Omental fat pad (tissue), 4 donors: ENCODE data around the gene LAMTOR3. TPM values are rescaled to one million over a fixed set of nuclear protein-coding genes. Genes with fewer than 3 reads are reported as not detected.

Source experiments
- ATAC-seq: fragments of 150-250 bp; one replicate; pipeline ENCODE4 v1.9.1; 2016; ENCODE audit warnings: mild to moderate bottlenecking, moderate library complexity; ENCODE audit not compliant: low FRiP score
- DNase-seq: peaks from one replicate; pipeline ENCODE4 v3.0.0-alpha.2; 2019; ENCODE audit warnings: low spot score
- total RNA-seq, 4 donors: library from RNA; depleted of rRNA; stranded (reverse); fragments of >200 nt; gene quantifications; one replicate each; pipeline ENCODE4 v1.1.0, GENCODE V29; 2016
- TF ChIP-seq, protein P1 (sequence below), 3 donors: fragments of 450-650 bp; IDR thresholded peaks; one replicate each; pipeline ENCODE4 v1.5.1; 2016 to 2017; ENCODE audit warnings: antibody characterized with exemption in 3 of 3, mild to moderate bottlenecking in 3 of 3, moderate library complexity in 2 of 3

LAMTOR3 gene
- total RNA-seq, 4 donors from 2014 or later: 41.3 to 48.9 (median 43.6) TPM

DNA sequence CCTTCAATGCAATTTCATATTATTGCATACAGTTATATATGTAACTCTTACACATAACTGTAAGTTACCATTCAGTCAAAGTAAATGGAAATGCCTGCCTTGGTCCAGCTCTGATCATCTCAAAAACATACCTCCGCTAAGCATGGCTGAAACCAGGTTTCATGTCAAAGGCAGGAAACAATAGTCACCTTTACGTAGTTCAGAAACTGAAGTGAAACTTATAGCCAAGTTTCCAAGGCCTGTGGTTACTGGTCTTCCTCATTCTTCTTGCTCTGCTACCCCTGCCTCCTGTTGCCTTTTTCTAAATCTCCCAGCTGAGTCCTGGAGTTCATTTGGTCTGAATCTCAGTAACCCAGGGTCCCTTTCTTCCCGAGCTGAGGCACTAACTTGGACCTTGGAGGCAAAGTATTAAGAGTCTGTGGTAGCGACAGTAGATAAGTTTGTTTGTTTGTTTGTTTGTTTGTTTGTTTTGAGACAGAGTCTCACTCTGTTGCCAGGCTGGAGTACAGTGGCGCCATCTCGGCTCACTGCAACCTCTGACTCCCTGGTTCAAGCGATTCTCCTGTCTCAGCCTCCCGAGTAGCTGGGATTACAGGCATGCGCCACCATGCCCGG, 46.8 kb downstream of the LAMTOR3 start:
- DNase-seq (no peak), ATAC-seq (no peak)
- TF ChIP-seq, protein P1, sequence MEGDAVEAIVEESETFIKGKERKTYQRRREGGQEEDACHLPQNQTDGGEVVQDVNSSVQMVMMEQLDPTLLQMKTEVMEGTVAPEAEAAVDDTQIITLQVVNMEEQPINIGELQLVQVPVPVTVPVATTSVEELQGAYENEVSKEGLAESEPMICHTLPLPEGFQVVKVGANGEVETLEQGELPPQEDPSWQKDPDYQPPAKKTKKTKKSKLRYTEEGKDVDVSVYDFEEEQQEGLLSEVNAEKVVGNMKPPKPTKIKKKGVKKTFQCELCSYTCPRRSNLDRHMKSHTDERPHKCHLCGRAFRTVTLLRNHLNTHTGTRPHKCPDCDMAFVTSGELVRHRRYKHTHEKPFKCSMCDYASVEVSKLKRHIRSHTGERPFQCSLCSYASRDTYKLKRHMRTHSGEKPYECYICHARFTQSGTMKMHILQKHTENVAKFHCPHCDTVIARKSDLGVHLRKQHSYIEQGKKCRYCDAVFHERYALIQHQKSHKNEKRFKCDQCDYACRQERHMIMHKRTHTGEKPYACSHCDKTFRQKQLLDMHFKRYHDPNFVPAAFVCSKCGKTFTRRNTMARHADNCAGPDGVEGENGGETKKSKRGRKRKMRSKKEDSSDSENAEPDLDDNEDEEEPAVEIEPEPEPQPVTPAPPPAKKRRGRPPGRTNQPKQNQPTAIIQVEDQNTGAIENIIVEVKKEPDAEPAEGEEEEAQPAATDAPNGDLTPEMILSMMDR (IDR thresholded peaks at IDR 0.05): no peak

DNA sequence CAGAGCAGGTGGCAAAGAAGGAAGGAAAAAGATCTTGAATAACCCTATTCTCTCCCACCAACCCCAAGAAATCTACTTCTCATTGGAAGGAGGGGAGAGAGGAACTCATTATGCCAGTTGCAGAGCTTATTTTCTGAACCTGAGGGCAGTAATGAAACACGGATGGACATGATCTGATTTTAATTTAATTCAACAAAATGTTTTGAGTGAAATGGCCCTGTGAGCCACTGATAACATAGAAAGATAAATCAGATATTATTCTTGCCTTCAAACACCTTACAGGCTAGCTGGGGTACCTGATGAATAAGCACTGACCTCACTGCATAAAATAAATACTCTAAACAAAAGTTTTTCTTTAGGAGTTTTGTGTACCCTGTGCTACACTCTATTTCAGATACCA, 47.3 kb downstream of the LAMTOR3 start:
- TF ChIP-seq, protein P1 (IDR thresholded peaks at IDR 0.05): no peak
- ATAC-seq (no peak), DNase-seq (no peak)

DNA sequence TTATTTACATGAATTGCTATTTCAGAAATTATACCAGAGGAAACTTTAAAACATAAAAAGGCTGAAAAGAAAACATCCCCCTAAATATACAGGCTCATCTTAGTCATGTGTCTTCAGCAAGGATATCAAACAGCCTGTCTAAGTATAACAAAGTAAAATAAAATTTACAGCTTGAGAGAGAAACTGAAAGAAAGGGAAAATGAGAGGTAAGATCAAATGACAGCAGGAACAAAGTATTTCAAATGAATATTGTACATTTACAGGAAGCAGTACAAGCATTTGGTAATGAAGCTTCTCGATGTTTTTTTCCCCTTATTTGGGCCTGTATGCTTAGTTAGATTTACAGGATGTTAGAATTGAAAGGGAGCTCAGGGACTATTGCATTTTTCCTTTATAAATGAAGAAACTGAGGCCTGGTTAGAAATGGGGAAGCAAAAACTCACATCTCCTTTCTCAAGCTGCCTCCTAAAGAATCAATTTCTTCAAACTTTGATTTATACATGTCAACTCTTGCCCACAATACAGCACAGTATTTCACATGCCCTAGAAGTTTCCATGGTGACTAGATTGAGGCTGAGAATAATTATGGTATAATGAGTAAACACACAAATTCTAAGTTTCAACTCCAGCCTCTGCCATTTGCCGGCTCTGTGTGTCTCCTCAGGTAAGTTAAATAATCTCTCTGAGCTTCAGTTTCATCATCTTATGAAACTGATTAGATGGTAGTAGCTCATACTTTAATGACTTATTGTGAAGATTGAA, 48.3 kb downstream of the LAMTOR3 start:
- no peak for ATAC-seq
- DNase-seq: no peak
- TF ChIP-seq, protein P1 (IDR thresholded peaks at IDR 0.05): no peak

DNA sequence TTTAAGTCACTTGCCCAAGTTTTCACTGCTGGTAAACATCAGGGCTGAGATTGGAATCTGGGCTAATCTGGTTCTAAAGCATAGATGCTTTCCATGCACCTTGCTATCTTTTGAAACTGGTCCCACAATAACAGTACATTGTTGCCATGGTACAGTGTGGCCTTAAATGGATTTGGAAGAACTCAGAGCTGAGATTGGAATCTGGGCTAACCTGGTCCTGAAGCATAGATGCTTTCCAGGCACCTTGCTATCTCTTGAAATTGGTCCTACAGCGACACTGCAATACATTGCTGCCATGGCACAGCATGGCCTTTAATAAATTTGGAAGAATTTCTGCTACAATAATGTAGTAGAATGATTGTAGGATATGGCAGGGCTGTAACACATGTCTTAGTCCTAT, 49.0 kb downstream of the LAMTOR3 start:
- TF ChIP-seq, protein P1 (IDR thresholded peaks at IDR 0.05): no peak
- DNase-seq: no peak
- ATAC-seq: no peak

DNA sequence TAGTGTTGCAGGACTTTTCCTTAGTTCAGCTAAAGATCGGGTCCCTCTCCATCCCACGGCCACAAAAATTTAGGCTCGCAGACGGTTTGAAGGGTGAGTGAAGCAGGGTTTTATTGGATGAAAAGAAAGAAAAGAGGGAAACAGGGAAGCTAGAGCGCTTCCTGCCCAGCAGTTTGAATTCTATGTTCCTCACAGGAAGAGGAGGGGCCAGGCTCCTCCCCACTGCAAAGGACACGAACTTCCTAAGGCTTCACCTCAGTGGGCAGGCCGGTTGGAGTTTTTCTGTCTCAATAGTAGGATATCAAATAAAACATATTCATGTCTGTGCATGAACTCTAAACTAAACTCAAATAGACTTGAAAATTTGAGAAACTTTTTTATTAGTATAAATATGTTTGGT, 50.2 kb downstream of the LAMTOR3 start:
- TF ChIP-seq, protein P1 (IDR thresholded peaks at IDR 0.05): no peak
- no peak for ATAC-seq
- DNase-seq: no peak

DNA sequence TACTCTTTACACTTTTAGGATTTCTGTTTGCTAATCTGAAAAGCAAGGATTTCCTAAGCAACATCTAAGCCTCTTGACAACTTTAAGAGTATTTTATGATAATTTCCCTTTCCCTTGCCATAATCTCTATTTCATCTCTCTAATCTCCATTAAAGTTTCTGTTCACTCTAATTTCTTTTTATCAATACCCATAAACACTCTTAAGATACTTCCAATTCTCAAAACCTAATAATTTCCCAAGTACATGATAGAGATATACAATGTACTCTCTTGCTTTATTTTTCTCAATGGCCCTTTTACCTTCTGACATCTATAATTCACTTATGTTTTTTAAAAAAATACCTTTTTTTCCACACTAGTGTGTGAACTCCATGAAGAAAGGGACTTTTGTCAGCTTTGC, 50.8 kb downstream of the LAMTOR3 start:
- no peak for DNase-seq
- TF ChIP-seq, protein P1 (IDR thresholded peaks at IDR 0.05): no peak
- no peak for ATAC-seq

DNA sequence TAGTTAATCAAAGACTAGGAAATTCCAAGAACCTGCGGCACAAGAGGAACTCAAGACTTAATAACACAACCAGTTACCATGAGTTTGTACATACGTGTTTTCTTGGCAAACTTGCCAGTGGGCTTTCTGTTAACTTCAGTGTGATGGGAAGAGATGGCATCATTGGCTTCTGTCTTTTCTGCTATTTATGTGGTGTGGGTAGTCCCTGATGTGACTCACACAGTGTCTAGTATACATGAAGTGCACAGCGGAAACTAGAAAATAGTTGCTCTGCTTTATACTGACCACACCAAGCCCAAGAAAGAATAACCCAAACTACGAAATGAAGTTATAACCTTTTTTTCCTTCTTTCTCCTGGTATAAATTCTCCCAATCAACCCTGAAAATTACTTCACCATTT, 53.1 kb downstream of the LAMTOR3 start:
- TF ChIP-seq, protein P1 (IDR thresholded peaks at IDR 0.05): no peak
- DNase-seq: no peak
- ATAC-seq: no peak
